ENCODE measurements around the gene CD48.

The CD48 gene

GRCh38 chr1:160636547-160636946 lies 75.1 kb downstream of the CD48 start:
- no peak for TF ChIP-seq ZNF274 (IDR thresholded peaks at IDR 0.05; ENCODE audit: low read depth, low read length)

DNA sequence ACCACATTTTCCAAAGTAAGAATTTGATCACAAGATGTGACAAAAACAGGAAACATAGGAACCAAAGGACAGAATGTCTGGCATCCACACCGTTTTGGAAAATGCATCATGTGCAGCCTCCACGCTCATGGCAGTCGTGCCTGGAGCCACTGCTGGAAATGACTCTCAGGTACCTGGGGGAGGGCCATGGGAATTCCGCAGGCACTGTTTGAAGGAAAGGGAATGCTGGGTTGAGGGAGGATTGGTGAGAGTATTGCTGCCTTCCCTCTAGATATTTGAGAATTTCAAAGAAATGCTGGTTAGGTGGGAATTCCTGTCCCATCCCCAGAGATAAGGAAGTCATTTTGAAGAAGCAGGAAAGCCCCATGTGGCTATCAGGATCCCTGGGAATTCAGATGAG lies 75.5 kb downstream of the CD48 start:
- H3K4me3 ChIP-seq (ENCODE audit: low read length), result no peak overlapping the region
- TF ChIP-seq ZNF274 (IDR thresholded peaks at IDR 0.05; ENCODE audit: low read depth, low read length), result no peak

More at GRCh38 chr1:160636547-160636946, 75.1 kb downstream of the CD48 start:
- H3K4me3 ChIP-seq (ENCODE audit: low read length), result no peak overlapping the region

- TF ChIP-seq ZNF274 (IDR thresholded peaks at IDR 0.05; ENCODE audit: low read depth, low read length), result no peak
- no peak overlapping the region for H3K4me3 ChIP-seq (ENCODE audit: low read length)
Observed at GRCh38 chr1:160634543-160635491, 76.8 kb downstream of the CD48 start.

DNA sequence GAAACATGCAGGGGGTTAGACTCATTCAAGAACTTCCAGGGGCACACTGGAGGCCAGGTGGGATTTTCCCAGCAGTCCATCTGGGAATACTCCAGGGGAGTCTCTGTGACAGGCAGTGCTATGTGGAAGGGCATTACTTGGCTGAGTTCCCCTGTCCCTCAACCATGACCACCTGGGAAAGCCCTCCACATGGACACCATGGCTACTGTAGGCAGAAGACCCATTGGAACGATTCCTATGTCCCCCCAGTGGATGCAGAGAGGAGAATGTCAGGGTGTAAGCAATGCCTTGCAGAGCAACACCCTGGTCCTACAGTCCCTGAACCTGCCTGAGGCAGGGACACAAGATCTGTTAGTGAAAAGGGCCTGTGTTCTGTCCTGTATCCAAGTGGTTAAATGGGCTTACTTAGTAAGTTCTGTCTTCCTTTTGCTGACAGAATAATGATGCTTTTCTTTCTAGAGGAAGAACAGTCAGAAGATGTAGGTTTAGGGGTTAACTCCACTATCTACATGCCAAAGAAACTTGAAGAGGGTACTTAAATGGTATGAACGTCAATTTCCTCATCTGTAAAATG lies 78.2 kb downstream of the CD48 start:
- H3K4me3 ChIP-seq (ENCODE audit: low read length), result no peak overlapping the region
- no peak for TF ChIP-seq ZNF274 (IDR thresholded peaks at IDR 0.05; ENCODE audit: low read depth, low read length)

DNA sequence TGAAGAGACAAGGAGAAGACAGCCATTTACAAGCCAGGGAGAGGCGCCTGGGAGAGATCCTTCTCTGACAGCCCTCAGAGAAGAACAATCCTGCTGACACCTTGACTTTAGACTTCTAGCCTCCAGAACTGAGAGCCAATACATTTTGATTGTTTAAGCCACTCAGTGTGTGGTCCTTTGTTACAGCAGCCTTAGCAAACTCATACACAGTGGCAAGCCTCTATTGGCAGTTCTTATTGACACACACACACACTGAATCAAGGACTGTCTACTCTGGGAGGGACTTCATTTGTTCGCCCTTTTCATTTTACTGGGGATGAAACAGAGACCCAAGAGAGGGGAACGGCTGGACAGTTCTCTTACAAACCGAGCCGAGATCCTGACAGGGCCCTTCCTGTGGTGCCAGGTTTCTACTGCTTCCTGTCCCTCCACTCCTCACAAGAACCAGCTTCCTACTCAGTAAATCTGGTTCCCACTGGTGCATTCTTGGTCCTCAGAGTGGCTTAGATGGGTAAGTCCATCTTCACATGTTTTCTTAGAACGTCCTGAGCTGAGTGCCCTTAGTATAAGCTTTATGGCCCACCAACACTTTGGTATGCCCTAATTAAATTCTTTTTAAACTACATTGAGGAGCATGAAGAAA lies 79.5 kb downstream of the CD48 start:
- no peak for TF ChIP-seq ZNF274 (IDR thresholded peaks at IDR 0.05; ENCODE audit: low read depth, low read length)

GRCh38 chr1:160630523-160631451 lies 80.8 kb downstream of the CD48 start:
- no peak overlapping the region for H3K4me3 ChIP-seq (ENCODE audit: low read length)
- TF ChIP-seq ZNF274 (IDR thresholded peaks at IDR 0.05; ENCODE audit: low read depth, low read length), result no peak

More for the DNA sequence above, 79.5 kb downstream of the CD48 start:
- H3K4me3 ChIP-seq (ENCODE audit: low read length), result no peak overlapping the region

GRCh38 chr1:160629286-160630210 lies 82.1 kb downstream of the CD48 start:
- no peak for TF ChIP-seq ZNF274 (IDR thresholded peaks at IDR 0.05; ENCODE audit: low read depth, low read length)
- no peak overlapping the region for H3K4me3 ChIP-seq (ENCODE audit: low read length)

DNA sequence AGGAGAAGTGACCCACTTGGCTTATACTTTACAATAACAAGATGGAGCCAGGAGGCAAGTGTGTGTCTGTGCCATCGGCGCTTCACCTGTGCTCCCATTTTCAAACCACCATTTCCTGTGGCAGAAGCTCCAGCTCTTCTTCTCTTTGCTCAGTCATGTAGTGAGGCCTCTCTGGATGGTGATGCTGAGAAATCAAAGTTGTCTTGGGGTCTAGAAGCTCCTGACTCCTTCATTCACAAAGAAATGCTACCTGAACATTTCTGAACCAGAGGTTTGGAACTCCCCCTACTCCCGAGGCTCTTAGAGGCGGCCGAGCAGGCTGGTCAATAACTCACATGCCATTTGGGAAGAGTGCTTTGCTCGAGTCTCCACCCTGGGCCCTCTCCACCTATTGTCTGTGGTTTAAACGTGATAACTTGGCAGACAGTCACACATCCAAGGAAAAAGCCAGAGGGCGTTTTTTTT lies 82.8 kb downstream of the CD48 start:
- H3K4me3 ChIP-seq (ENCODE audit: low read length), result no peak overlapping the region
- TF ChIP-seq ZNF274 (IDR thresholded peaks at IDR 0.05; ENCODE audit: low read depth, low read length), result no peak
